H7 (cell line): Measurements from ENCODE around the gene SPTBN4. TPM values are rescaled to one million over a fixed set of nuclear protein-coding genes. Genes with fewer than 3 reads are reported as not detected.
"Not testable (repeated sequence)": the region's sequence is repeated elsewhere in the genome, so short reads cannot be mapped to it uniquely, and the experiment has no call there.

Experiments used
- DNase-seq: peaks from one replicate; pipeline ENCODE4 v3.0.0; 2012
- H3K27me3 ChIP-seq: 2 replicates; pipeline ENCODE4 v1.6.0; 2011; ENCODE audit warnings: mild to moderate bottlenecking, low read length; ENCODE audit not compliant: control insufficient read depth, insufficient read depth
- H3K36me3 ChIP-seq: replicated peaks from 2 replicates; pipeline ENCODE4 v1.5.1; 2011; ENCODE audit warnings: low read length; ENCODE audit not compliant: control insufficient read depth, insufficient read depth
- H3K4me3 ChIP-seq: 2 replicates; pipeline ENCODE4 v1.5.1; 2011; ENCODE audit warnings: low read depth, mild to moderate bottlenecking, control low read depth, low read length, moderate library complexity; ENCODE audit not compliant: insufficient read depth
- total RNA-seq: library from RNA; depleted of rRNA; stranded (reverse); fragments of >200 nt; shearing (Covaris generic); gene quantifications from 2 replicates; pipeline ENCODE4 v1.2.3, GENCODE V29; 2014

Gene SPTBN4
- total RNA-seq, 1 experiment from 2014 or later: 1.1 TPM

- H3K27me3 ChIP-seq: peaks cover 31% of the 10 kb centered on the region
Observed at GRCh38 chr19:40559394-40559793, 92.6 kb downstream of the SPTBN4 start.

GRCh38 chr19:40560092-40560507, 93.3 kb downstream of the SPTBN4 start:
- no peak overlapping the region for H3K4me3 ChIP-seq
- no peaks in the 10 kb centered on the region for H3K36me3 ChIP-seq
- peak; percentile 76 for DNase-seq
- peaks cover 24% of the 10 kb centered on the region for H3K27me3 ChIP-seq

More at GRCh38 chr19:40559394-40559793, 92.6 kb downstream of the SPTBN4 start:
- Histone ChIP-seq H3K4me3 (no peak overlapping the region), H3K36me3 (no peaks in the 10 kb centered on the region)
- DNase-seq: no peak

- no peaks in the 10 kb centered on the region for H3K36me3 ChIP-seq
- peaks cover 30% of the 10 kb centered on the region for H3K27me3 ChIP-seq
- H3K4me3 ChIP-seq: no peak overlapping the region
- peak; percentile 19 for DNase-seq
Observed at GRCh38 chr19:40561947-40562346, 95.1 kb downstream of the SPTBN4 start.

- H3K36me3 ChIP-seq, DNase-seq, H3K4me3 ChIP-seq: not testable (repeated sequence)
- peaks cover 55% of the 10 kb centered on the region for H3K27me3 ChIP-seq
Observed at GRCh38 chr19:40564535-40564934, 97.7 kb downstream of the SPTBN4 start.

- H3K36me3 ChIP-seq: no peaks in the 10 kb centered on the region
- no peak overlapping the region for H3K4me3 ChIP-seq
- peaks cover 60% of the 10 kb centered on the region for H3K27me3 ChIP-seq
- peak; percentile 30 for DNase-seq
Observed at GRCh38 chr19:40565355-40565754, 98.6 kb downstream of the SPTBN4 start.

GRCh38 chr19:40565910-40566495, 99.2 kb downstream of the SPTBN4 start:
- peak; percentile 51 for DNase-seq
- Histone ChIP-seq H3K36me3 (no peaks in the 10 kb centered on the region), H3K27me3 (peaks cover 56% of the 10 kb centered on the region), H3K4me3 (no peak overlapping the region)

- DNase-seq: peak; percentile 82
- H3K27me3 ChIP-seq: peaks cover 53% of the 10 kb centered on the region
- peak overlapping the region; percentile 34 for H3K4me3 ChIP-seq
- no peaks in the 10 kb centered on the region for H3K36me3 ChIP-seq
Observed at GRCh38 chr19:40567040-40567749, 100.4 kb downstream of the SPTBN4 start.

GRCh38 chr19:40567750-40568494, 101.1 kb downstream of the SPTBN4 start:
- Histone ChIP-seq H3K36me3 (no peaks in the 10 kb centered on the region), H3K27me3 (peaks cover 51% of the 10 kb centered on the region), H3K4me3 (peak overlapping the region; percentile 34)
- DNase-seq: peak; percentile 85

GRCh38 chr19:40570313-40571004, 103.7 kb downstream of the SPTBN4 start:
- peak overlapping the region; percentile 33; the same call in 1 of the 2 replicates for H3K4me3 ChIP-seq
- H3K27me3 ChIP-seq: peaks cover 47% of the 10 kb centered on the region
- DNase-seq: peak; percentile 99
- no peaks in the 10 kb centered on the region for H3K36me3 ChIP-seq

GRCh38 chr19:40571005-40571318, 104.2 kb downstream of the SPTBN4 start:
- Histone ChIP-seq H3K27me3 (peaks cover 42% of the 10 kb centered on the region), H3K36me3 (no peaks in the 10 kb centered on the region), H3K4me3 (no peak overlapping the region)
- no peak for DNase-seq

- H3K36me3 ChIP-seq: no peaks in the 10 kb centered on the region
- no peak overlapping the region for H3K4me3 ChIP-seq
- peak; percentile 16 for DNase-seq
- H3K27me3 ChIP-seq: peaks cover 34% of the 10 kb centered on the region
Observed at GRCh38 chr19:40571831-40572495, 105.2 kb downstream of the SPTBN4 start.

GRCh38 chr19:40575326-40575725, 108.5 kb downstream of the SPTBN4 start:
- Histone ChIP-seq H3K36me3 (no peaks in the 10 kb centered on the region), H3K4me3 (peak overlapping the region; percentile 82; the same call in 1 of the 2 replicates), H3K27me3 (no peaks in the 10 kb centered on the region; the same call in 1 of the 2 replicates)
- DNase-seq: peak; percentile 56

- DNase-seq: peak; percentile 81
- no peaks in the 10 kb centered on the region; the same call in 1 of the 2 replicates for H3K27me3 ChIP-seq
- peaks cover 3% of the 10 kb centered on the region; the same call in 1 of the 2 replicates for H3K36me3 ChIP-seq
- H3K4me3 ChIP-seq: peak overlapping the region; percentile 82
Observed at GRCh38 chr19:40576151-40576584, 109.4 kb downstream of the SPTBN4 start.
